Mononuclear cell (primary cell): ENCODE results near the gene GTPBP10. TPM values are rescaled to one million over a fixed set of nuclear protein-coding genes. Genes with fewer than 3 reads are reported as not detected.

Experiments
- total RNA-seq: library from RNA; depleted of rRNA; stranded (reverse); fragments of >200 nt; gene quantifications from one replicate; pipeline ENCODE4 v1.2.3, GENCODE V29; 2012

Gene GTPBP10
- total RNA-seq, 1 donor = 16.2 TPM

Other genes with a start within 250 kb of the GTPBP10 start
- gene STEAP1, start 192.2 kb upstream of the GTPBP10 start, total RNA-seq = 0.21 TPM
- gene STEAP2, start 135.0 kb upstream of the GTPBP10 start, total RNA-seq = 0.10 TPM
- 0.42 TPM for gene CFAP69, start 101.5 kb upstream of the GTPBP10 start, total RNA-seq
- gene FAM237B, start 25.4 kb upstream of the GTPBP10 start, total RNA-seq = not detected
- gene CLDN12, start 56.7 kb downstream of the GTPBP10 start, total RNA-seq = 1.4 TPM
- not detected for gene PTTG1IP2, start 122.9 kb downstream of the GTPBP10 start, total RNA-seq
- 11.1 TPM for gene CDK14, start 249.6 kb downstream of the GTPBP10 start, total RNA-seq